Measurements from ENCODE around the gene HYLS1.

DNA sequence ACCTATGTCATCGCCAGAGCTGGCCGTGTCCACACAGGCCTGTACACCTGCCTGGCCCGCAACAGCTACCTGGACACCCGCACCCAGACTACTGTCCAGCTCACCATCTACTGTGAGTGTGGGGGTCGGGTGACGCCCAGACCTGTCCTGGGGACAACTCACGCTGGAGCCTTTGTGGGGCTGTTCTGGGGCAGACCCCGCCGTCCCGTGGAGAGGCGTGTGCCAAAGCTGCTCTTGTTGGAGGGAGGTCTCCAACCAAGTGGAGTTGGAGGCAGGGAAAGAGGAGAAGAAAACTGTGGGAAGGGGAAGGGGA, 62.7 kb downstream of the HYLS1 start:
- TF ChIP-seq, protein P1, sequence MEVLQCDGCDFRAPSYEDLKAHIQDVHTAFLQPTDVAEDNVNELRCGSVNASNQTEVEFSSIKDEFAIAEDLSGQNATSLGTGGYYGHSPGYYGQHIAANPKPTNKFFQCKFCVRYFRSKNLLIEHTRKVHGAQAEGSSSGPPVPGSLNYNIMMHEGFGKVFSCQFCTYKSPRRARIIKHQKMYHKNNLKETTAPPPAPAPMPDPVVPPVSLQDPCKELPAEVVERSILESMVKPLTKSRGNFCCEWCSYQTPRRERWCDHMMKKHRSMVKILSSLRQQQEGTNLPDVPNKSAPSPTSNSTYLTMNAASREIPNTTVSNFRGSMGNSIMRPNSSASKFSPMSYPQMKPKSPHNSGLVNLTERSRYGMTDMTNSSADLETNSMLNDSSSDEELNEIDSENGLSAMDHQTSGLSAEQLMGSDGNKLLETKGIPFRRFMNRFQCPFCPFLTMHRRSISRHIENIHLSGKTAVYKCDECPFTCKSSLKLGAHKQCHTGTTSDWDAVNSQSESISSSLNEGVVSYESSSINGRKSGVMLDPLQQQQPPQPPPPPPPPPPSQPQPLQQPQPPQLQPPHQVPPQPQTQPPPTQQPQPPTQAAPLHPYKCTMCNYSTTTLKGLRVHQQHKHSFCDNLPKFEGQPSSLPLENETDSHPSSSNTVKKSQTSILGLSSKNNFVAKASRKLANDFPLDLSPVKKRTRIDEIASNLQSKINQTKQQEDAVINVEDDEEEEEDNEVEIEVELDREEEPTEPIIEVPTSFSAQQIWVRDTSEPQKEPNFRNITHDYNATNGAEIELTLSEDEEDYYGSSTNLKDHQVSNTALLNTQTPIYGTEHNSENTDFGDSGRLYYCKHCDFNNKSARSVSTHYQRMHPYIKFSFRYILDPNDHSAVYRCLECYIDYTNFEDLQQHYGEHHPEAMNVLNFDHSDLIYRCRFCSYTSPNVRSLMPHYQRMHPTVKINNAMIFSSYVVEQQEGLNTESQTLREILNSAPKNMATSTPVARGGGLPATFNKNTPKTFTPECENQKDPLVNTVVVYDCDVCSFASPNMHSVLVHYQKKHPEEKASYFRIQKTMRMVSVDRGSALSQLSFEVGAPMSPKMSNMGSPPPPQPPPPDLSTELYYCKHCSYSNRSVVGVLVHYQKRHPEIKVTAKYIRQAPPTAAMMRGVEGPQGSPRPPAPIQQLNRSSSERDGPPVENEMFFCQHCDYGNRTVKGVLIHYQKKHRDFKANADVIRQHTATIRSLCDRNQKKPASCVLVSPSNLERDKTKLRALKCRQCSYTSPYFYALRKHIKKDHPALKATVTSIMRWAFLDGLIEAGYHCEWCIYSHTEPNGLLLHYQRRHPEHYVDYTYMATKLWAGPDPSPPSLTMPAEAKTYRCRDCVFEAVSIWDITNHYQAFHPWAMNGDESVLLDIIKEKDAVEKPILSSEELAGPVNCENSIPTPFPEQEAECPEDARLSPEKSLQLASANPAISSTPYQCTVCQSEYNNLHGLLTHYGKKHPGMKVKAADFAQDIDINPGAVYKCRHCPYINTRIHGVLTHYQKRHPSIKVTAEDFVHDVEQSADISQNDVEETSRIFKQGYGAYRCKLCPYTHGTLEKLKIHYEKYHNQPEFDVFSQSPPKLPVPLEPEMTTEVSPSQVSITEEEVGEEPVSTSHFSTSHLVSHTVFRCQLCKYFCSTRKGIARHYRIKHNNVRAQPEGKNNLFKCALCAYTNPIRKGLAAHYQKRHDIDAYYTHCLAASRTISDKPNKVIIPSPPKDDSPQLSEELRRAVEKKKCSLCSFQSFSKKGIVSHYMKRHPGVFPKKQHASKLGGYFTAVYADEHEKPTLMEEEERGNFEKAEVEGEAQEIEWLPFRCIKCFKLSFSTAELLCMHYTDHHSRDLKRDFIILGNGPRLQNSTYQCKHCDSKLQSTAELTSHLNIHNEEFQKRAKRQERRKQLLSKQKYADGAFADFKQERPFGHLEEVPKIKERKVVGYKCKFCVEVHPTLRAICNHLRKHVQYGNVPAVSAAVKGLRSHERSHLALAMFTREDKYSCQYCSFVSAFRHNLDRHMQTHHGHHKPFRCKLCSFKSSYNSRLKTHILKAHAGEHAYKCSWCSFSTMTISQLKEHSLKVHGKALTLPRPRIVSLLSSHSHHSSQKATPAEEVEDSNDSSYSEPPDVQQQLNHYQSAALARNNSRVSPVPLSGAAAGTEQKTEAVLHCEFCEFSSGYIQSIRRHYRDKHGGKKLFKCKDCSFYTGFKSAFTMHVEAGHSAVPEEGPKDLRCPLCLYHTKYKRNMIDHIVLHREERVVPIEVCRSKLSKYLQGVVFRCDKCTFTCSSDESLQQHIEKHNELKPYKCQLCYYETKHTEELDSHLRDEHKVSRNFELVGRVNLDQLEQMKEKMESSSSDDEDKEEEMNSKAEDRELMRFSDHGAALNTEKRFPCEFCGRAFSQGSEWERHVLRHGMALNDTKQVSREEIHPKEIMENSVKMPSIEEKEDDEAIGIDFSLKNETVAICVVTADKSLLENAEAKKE (CRISPR knock-in tag; IDR thresholded peaks at IDR 0.05): no peak
- TF ChIP-seq POLR2AphosphoS5 (IDR thresholded peaks at IDR 0.05; ENCODE audit: low read depth): no peak
- TF ChIP-seq, protein P2, sequence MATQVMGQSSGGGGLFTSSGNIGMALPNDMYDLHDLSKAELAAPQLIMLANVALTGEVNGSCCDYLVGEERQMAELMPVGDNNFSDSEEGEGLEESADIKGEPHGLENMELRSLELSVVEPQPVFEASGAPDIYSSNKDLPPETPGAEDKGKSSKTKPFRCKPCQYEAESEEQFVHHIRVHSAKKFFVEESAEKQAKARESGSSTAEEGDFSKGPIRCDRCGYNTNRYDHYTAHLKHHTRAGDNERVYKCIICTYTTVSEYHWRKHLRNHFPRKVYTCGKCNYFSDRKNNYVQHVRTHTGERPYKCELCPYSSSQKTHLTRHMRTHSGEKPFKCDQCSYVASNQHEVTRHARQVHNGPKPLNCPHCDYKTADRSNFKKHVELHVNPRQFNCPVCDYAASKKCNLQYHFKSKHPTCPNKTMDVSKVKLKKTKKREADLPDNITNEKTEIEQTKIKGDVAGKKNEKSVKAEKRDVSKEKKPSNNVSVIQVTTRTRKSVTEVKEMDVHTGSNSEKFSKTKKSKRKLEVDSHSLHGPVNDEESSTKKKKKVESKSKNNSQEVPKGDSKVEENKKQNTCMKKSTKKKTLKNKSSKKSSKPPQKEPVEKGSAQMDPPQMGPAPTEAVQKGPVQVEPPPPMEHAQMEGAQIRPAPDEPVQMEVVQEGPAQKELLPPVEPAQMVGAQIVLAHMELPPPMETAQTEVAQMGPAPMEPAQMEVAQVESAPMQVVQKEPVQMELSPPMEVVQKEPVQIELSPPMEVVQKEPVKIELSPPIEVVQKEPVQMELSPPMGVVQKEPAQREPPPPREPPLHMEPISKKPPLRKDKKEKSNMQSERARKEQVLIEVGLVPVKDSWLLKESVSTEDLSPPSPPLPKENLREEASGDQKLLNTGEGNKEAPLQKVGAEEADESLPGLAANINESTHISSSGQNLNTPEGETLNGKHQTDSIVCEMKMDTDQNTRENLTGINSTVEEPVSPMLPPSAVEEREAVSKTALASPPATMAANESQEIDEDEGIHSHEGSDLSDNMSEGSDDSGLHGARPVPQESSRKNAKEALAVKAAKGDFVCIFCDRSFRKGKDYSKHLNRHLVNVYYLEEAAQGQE (IDR thresholded peaks at IDR 0.05; ENCODE audit: unreplicated experiment): no peak
- TF ChIP-seq, protein P3, sequence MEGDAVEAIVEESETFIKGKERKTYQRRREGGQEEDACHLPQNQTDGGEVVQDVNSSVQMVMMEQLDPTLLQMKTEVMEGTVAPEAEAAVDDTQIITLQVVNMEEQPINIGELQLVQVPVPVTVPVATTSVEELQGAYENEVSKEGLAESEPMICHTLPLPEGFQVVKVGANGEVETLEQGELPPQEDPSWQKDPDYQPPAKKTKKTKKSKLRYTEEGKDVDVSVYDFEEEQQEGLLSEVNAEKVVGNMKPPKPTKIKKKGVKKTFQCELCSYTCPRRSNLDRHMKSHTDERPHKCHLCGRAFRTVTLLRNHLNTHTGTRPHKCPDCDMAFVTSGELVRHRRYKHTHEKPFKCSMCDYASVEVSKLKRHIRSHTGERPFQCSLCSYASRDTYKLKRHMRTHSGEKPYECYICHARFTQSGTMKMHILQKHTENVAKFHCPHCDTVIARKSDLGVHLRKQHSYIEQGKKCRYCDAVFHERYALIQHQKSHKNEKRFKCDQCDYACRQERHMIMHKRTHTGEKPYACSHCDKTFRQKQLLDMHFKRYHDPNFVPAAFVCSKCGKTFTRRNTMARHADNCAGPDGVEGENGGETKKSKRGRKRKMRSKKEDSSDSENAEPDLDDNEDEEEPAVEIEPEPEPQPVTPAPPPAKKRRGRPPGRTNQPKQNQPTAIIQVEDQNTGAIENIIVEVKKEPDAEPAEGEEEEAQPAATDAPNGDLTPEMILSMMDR (conservative IDR thresholded peaks at IDR 0.05; ENCODE audit: low read depth in 2 of 2): no peak

All from GM23338 (cell line).